Stimulated activated CD8-positive, alpha-beta memory T cell treated with anti-CD3 and anti-CD28 coated beads, Interleukin-4, amount 100 ng/mL, for 1 hour (primary cell): ENCODE results near the gene RTL10.

ENCODE experiments used
- DNase-seq, 2 donors: peaks; one replicate each; pipeline ENCODE4 v3.0.0-alpha.2; 2020; ENCODE audit warnings: low read depth in 2 of 2, low spot score in 1 of 2

Gene RTL10

GRCh38 chr22:19876314-19876940 lies 21.8 kb upstream of the RTL10 start:
- DNase-seq: no peak

- no peak for DNase-seq
Observed at GRCh38 chr22:19875531-19876313, 21.0 kb upstream of the RTL10 start.

- DNase-seq: no peak
Observed at GRCh38 chr22:19875061-19875530, 20.4 kb upstream of the RTL10 start.

- DNase-seq: no peak
Observed at GRCh38 chr22:19874307-19875060, 19.8 kb upstream of the RTL10 start.

GRCh38 chr22:19873960-19874306 lies 19.3 kb upstream of the RTL10 start:
- DNase-seq: no peak

GRCh38 chr22:19873138-19873959 lies 18.7 kb upstream of the RTL10 start:
- no peak for DNase-seq

DNA sequence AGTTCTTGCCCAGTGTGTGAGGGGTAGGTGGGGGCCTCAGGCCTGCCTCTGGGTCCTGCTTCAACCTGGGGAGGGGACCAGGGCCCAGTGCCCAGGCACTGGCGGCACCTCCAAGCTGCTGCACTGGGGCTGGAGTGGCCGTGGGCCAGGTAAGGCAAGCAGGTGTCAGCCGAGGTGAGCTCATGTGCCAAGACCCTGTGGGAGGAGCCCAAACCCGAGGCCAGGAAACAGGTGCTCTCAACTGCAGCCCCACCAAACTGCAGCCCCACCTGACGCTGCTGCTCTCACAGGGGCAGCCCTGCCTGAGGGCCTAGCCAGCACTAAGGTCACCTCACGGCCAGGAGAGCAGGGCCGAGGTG lies 18.1 kb upstream of the RTL10 start:
- no peak for DNase-seq

DNA sequence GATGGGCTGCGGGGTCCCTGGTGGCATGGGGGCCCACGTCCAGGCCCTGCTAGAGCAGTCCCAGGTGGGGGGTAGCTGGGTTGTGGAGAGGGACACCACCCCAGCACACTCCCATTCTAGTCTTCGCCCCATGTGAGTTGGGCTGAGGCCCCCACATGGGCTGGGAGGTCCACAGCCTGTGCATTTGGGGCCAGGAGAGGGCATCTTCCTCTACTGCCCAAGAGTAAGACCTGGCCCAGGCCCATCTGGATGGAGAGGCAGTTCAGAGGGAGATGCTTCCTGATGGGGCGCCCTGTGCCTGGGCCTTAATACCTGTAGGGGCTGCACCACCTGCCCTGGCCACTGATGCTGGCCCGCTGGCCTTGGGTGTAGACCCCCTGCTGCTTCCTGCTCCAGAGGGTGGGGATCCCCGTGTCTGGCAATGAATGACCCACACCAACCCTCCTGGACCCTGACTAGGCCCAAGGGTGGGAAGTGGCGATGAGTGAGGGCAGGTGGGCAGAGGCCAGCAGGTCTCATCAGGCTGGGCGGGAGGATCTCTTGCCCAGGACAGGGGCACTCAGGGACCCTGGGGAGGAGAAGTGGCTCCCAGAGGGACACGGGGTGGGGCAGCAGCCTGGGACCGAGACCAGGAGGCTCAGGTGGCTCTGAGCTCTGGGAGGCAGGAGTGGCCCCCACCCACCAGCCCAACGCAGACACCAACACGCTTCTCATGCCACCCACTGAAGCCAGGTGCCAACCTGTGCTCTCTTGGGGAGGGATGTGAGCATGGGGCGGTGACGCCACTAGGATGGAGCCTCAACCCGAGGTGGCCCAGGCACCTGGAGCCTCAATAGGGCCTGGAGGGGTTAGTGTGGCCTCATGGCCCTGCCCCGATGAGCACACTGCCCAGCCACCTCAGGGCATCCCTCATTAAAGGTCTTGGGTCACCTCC lies 17.4 kb upstream of the RTL10 start:
- no peak for DNase-seq

- no peak for DNase-seq
Observed at GRCh38 chr22:19871023-19871844, 16.6 kb upstream of the RTL10 start.

DNA sequence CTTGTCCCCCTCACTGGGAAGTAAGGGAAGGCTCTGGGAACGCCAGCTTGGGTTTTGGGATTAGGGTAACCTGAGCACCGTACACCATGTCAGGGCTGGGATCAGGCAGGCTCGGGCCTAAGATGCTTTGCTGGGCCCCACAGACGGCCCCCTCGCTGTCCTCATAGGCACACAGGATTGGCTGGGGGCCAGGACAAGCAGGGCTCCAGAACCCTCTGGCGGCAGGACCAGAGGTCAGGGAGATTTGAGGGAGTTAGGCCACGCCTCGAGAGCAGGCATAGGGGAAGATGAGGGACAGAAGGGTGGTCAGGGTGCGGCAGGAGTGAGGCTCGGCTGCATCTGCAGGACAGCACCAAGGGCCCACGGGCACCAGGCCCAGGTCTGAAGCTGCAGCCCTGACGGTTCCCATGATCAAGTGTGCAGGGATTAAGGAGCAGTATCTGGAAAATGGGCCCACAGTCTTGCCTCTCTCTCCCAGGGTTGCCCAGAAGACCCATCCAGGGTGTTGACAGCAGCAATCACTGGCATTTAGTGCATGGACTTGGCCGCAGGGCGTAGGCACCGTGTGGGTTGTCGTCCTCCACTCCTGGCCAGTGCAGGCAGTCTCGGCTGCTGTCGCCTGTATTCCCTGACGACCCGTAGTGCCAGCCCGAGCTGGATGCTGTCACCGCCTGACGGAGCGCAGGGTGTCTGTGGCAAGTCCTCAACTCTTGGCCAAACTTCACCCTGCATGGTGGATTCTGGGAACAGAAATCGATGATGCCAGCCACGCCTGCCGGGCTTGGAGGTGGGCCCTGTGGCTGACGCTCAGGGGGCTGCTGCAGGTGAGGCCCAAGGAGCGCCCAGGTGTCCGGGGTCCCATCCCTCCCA lies 15.7 kb upstream of the RTL10 start:
- DNase-seq: no peak

- no peak for DNase-seq
Observed at GRCh38 chr22:19869497-19870152, 15.0 kb upstream of the RTL10 start.

GRCh38 chr22:19868773-19869471 lies 14.2 kb upstream of the RTL10 start:
- no peak for DNase-seq

- DNase-seq: no peak
Observed at GRCh38 chr22:19868333-19868732, 13.7 kb upstream of the RTL10 start.

GRCh38 chr22:19867617-19868016 lies 12.9 kb upstream of the RTL10 start:
- no peak for DNase-seq

GRCh38 chr22:19866665-19867009 lies 12.0 kb upstream of the RTL10 start:
- DNase-seq: no peak

DNA sequence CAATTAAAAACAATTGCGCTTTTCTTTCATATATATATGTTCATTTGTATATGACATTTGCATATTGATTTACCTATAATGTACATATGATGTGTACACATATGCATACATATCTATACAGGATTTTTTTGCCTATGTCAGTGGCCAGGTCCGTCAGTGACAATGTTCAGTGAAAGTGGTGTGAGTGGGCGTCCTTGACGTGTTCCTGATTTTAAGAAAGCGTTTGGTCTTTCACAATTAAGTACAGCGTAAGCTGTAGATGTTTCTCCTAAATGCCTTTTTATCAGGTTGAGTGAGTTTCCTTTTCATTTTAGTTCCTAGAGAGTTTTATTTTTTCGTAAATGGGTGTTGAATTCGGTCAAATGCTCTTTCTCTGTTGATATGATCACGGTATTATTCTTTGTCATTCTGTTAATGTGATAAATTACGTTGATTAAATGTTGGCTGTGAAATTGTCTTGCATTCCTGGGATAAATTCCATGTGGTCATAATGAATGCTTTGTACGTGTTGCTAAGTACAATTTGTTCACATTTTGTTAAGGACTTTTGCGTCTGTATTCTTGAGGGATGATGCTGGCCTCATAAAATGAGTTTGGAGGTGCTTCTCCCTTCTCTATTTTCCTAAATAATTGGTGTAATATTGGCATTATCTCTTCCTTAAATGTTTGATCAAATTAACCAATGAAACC lies 10.6 kb upstream of the RTL10 start:
- DNase-seq: no peak
